ENCODE results near the gene SHISA7. TPM values are rescaled to one million over a fixed set of nuclear protein-coding genes. Genes with fewer than 3 reads are reported as not detected.

Gene SHISA7
- total RNA-seq, 1 donor from 2014 or later = not detected

DNA sequence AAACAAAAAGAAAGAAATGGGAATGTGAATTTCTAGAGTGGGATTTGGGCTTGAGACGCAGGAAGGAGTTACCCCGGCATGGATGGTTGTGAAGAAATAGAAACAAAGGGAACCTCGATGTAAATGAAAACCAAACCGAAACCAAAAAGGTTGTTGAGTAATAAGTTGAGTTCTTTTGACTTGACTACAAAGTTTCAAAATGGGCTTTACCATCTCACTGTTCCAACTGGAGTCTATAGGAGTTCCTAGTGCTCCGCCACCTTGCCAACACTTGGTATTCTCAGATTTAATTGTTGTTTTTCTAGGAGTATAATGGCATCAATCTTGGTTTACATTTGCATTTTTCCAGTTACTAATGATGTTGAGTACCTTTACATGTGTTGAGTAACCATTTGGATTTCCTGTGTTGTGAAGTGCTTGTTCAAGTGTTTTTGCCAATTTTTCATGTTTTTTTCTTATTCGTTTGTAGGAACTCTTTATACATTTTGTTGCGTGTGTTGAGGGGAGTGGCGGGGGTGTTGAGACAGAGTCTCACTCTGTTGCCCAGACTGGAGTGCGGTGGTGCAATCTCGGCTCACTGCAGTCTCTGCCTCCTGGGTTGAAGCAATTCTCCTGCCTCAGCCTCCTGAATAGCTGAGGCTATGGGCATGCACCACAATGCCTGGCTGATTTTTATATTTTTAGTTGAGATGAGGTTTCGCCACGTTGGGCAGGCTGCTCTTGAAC lies 44.7 kb downstream of the SHISA7 start:
- DNase-seq (ENCODE audit: low read depth) (no peak), FAIRE-seq (no peak)

DNA sequence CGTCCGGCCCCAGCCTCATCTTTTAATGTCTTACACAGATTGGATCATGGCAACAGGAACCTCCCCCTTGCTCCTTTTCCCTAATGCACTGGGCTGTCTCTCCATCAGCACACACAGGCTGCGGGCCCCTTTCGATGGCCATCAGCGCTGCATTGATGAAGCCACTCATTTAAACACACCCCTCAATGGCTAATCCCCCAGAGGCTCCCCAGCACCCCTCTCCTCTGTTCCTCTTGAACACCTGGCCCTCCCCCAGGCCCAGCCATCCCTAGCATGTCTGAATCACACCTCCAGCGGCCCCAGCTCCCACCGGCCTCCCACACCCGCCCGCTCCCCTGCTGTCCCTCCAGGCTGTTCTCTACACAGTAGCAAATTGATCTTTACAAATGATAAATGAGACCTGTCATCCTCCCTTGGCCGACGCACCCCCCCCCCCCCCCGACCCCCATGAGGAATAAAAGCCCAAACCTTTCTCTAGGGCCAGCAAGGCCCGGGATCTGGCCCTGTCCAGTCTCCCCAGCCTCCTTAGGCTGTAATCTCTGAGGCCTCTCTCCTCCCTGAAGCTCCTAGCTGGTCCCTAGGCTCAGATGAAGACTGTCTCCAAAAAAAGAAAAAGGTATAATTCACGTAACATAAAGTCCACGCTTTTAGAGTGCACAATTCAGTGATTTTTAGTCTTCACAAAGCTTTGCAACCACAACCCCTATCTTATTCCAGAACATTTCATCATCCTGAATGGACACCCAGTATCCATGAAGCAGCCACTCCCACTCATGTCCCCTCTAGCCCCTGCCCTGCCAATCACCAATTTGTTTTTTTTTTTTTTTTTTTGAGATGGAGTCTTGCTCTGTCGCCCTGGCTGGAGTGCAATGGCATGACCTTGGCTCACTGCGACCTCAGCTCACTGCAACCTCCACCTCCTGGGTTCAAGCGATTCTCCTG lies 50.0 kb downstream of the SHISA7 start:
- FAIRE-seq (no peak), DNase-seq (ENCODE audit: low read depth) (no peak)
- Histone ChIP-seq H3K4me3 (ENCODE audit: low read depth, low read length) (no peak overlapping the region), H3K27me3 (ENCODE audit: control insufficient read depth, insufficient read depth, low read length) (no peaks in the 10 kb centered on the region), H3K36me3 (ENCODE audit: control insufficient read depth, insufficient read depth, low read length) (peaks cover 16% of the 10 kb centered on the region)
- TF ChIP-seq, protein P1, sequence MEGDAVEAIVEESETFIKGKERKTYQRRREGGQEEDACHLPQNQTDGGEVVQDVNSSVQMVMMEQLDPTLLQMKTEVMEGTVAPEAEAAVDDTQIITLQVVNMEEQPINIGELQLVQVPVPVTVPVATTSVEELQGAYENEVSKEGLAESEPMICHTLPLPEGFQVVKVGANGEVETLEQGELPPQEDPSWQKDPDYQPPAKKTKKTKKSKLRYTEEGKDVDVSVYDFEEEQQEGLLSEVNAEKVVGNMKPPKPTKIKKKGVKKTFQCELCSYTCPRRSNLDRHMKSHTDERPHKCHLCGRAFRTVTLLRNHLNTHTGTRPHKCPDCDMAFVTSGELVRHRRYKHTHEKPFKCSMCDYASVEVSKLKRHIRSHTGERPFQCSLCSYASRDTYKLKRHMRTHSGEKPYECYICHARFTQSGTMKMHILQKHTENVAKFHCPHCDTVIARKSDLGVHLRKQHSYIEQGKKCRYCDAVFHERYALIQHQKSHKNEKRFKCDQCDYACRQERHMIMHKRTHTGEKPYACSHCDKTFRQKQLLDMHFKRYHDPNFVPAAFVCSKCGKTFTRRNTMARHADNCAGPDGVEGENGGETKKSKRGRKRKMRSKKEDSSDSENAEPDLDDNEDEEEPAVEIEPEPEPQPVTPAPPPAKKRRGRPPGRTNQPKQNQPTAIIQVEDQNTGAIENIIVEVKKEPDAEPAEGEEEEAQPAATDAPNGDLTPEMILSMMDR (IDR thresholded peaks at IDR 0.05; ENCODE audit: insufficient read depth, low read length, severe bottlenecking) = no peak

More for the DNA sequence above, 44.7 kb downstream of the SHISA7 start:
- Histone ChIP-seq H3K4me3 (ENCODE audit: low read depth, low read length) (no peak overlapping the region), H3K27me3 (ENCODE audit: control insufficient read depth, insufficient read depth, low read length) (no peaks in the 10 kb centered on the region), H3K36me3 (ENCODE audit: control insufficient read depth, insufficient read depth, low read length) (peaks cover 13% of the 10 kb centered on the region)
- TF ChIP-seq, protein P1 (IDR thresholded peaks at IDR 0.05; ENCODE audit: insufficient read depth, low read length, severe bottlenecking) = no peak

DNA sequence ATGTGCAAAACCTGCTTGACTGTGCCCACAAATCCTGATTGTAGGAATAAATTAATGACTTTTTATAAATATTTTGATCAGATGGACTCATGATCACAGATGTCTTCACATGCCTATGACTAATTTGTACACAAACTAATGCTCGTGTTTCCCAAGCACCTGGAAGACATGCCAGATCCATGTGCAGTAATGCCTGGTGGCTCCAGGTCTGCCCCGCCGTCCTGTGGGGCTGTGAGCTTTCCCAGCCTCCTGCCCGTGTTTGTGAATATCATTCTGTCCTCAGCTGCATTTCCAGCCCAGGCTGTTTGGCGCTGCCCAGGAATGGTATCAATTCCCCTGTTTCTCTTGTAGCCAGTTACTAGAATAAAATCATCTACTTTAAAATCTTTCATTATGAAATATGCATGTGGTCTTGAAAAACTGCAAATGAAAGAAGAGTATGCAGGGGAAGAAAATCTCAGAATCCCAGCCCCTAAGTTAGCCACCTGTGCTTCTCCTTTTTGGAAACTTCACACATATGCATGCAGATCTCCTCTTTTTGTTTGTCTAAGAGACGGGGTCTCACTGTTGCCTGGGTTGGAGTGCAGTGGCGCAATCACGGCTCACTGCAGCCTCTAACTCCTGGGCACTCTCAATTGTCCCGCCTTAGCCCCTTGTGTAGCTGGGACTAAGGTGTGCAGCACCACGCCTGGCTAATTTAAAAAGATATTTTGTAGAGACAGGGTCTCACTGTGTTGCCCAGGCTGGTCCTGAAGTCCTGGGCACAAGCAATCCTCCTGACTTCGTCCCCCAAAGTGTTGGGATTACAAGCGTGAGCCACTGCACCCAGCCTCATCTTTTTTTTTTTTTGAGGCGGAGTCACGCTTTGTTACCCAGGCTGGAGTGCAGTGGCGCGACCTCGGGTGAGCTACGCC lies 51.1 kb downstream of the SHISA7 start:
- no peak overlapping the region for H3K4me3 ChIP-seq (ENCODE audit: low read depth, low read length)
- FAIRE-seq (no peak), DNase-seq (ENCODE audit: low read depth) (peak; percentile 69)
- peaks cover 27% of the 10 kb centered on the region for H3K36me3 ChIP-seq (ENCODE audit: control insufficient read depth, insufficient read depth, low read length)
- no peaks in the 10 kb centered on the region for H3K27me3 ChIP-seq (ENCODE audit: control insufficient read depth, insufficient read depth, low read length)
- TF ChIP-seq, protein P1 (IDR thresholded peaks at IDR 0.05; ENCODE audit: insufficient read depth, low read length, severe bottlenecking) = no peak

DNA sequence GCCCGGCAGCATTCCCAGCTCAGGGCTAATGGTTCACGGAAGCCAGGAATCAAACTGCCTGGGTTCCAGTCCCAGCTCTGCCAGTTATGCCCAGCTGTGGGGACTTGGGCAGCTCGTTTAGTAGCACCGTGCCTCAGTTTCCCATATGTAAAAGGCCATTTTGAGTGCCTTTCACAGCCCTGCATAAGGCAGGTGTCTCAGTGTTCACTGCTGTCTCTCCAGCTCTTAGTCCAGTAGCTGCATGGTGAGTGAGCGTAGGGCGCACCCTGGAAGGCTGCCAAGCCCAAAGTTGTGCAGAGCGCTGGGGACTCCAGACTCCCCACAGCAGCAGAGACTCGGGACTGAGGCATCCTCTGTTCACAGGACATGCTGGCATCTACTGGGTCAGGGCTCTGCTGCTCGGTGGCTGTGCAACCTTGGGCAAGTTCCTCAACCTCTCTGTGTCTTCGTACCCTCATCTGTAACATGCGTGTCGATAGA lies 51.9 kb downstream of the SHISA7 start:
- Histone ChIP-seq H3K36me3 (ENCODE audit: control insufficient read depth, insufficient read depth, low read length) (peaks cover 32% of the 10 kb centered on the region), H3K4me3 (ENCODE audit: low read depth, low read length) (no peak overlapping the region), H3K27me3 (ENCODE audit: control insufficient read depth, insufficient read depth, low read length) (no peaks in the 10 kb centered on the region)
- DNase-seq (ENCODE audit: low read depth) (no peak), FAIRE-seq (no peak)
- TF ChIP-seq, protein P1 (IDR thresholded peaks at IDR 0.05; ENCODE audit: insufficient read depth, low read length, severe bottlenecking) = no peak

DNA sequence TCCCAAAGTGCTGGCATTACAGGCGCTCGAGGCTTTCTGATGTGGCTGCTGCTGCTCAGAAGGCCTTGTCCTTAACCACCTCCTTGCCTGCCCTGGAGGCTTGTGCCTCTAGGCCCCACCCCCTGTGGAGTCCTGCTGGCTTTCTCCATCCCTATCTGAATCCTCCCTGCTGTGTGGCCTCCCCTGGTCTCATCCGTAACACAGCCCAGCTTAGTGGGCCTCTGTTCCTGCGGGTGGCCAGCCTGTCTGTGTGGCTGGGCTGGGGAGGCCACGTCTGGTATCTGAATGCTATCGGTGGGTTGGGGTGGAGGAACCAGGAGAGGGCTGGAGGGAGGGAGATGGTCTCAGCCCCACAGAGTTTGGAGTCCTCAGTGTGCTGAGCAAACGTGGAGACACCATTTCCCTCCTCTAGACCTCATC lies 52.6 kb downstream of the SHISA7 start:
- H3K27me3 ChIP-seq (ENCODE audit: control insufficient read depth, insufficient read depth, low read length) = no peaks in the 10 kb centered on the region
- DNase-seq (ENCODE audit: low read depth) (no peak), FAIRE-seq (no peak)
- TF ChIP-seq, protein P1 (IDR thresholded peaks at IDR 0.05; ENCODE audit: insufficient read depth, low read length, severe bottlenecking) = no peak
- H3K4me3 ChIP-seq (ENCODE audit: low read depth, low read length) = no peak overlapping the region
- peaks cover 32% of the 10 kb centered on the region for H3K36me3 ChIP-seq (ENCODE audit: control insufficient read depth, insufficient read depth, low read length)
